ENCODE results near the gene CD48. TPM values are rescaled to one million over a fixed set of nuclear protein-coding genes. Genes with fewer than 3 reads are reported as not detected.

Gene CD48
- total and polyA plus RNA-seq, 2 of the 4 experiments (the other 2 are of a cell fraction): not detected

DNA sequence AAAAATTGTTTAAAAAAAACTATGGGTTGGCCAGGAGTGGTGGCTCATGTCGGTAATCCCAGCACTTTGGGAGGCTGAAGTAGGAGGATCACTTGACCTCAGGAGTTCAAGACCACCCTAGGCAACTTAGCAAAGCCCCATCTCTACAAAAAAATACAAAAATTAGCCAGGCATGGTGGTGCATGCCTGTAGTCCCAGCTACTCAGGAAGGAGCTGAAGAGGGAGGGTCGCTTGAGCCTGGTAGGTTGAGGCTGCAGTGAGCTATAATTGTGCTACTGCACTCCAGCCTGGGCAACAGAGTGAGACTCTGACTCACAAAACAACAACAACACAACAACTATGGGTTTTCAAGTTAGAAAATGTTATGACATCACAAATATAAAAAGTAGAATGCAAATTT is 43.8 kb upstream of the CD48 start:
- POLR2A ChIA-PET (ENCODE audit: unreplicated experiment): no interaction called here
- Histone ChIP-seq H3K9me1 (ENCODE audit: insufficient read depth, low read length) (no peaks in the 10 kb centered on the region), H3K9ac (ENCODE audit: low read depth, low read length) (no peak overlapping the region), H2AFZ (replicated peaks; ENCODE audit: low read length, poor library complexity) (no peak overlapping the region), H3K4ac (ENCODE audit: low read depth, low read length) (no peak overlapping the region), H2BK20ac (ENCODE audit: low read depth, low read length) (no peak overlapping the region), H2AK5ac (ENCODE audit: low read depth, low read length) (no peak overlapping the region), H2BK15ac (ENCODE audit: low read depth, low read length) (no peak overlapping the region), H4K8ac (ENCODE audit: low read depth in 2 of 2, low read length in 2 of 2) (no peak overlapping the region), H3K27me3 (ENCODE audit: control insufficient read depth, insufficient read depth, low read length) (no peaks in the 10 kb centered on the region), H3K4me3 (ENCODE audit: insufficient read depth, low read depth, low read length) (no peak overlapping the region), H3K4me1 (ENCODE audit: control insufficient read depth, insufficient read depth, low read length) (no peaks in the 10 kb centered on the region), H2AK9ac (replicated peaks; ENCODE audit: low read depth, low read length, poor library complexity) (no peak overlapping the region), H3K9me3 (ENCODE audit: control insufficient read depth, insufficient read depth, low read length) (no peaks in the 10 kb centered on the region), H3K14ac (replicated peaks; ENCODE audit: low read depth, low read length) (no peak overlapping the region), H2BK5ac (ENCODE audit: low read depth, low read length, poor library complexity, severe bottlenecking) (no peak overlapping the region), H4K91ac (ENCODE audit: insufficient read depth, low read depth, low read length) (no peak overlapping the region), H3K56ac (ENCODE audit: extremely low read depth, insufficient read depth, low read length) (no peak overlapping the region), H4K5ac (ENCODE audit: low read depth, low read length) (no peak overlapping the region), H3K23ac (ENCODE audit: low read depth, low read length) (no peak overlapping the region), H3K18ac (ENCODE audit: low read depth, low read length) (no peak overlapping the region), H3K36me3 (ENCODE audit: control insufficient read depth, insufficient read depth, low read length) (no peaks in the 10 kb centered on the region), H3K4me2 (ENCODE audit: low read depth, low read length) (no peak overlapping the region), H3K27ac (ENCODE audit: insufficient read depth, low read length) (no peak overlapping the region), H3K79me1 (ENCODE audit: low read depth in 1 of 2, low read length in 2 of 2) (no peaks in the 10 kb centered on the region), H4K20me1 (ENCODE audit: insufficient read depth, low read length) (no peaks in the 10 kb centered on the region), H2BK120ac (ENCODE audit: low read depth, low read length) (no peak overlapping the region)
- dilution Hi-C loops (cut with HindIII; ENCODE audit: low sequenced_read_pairs, unreplicated experiment) (no loop called here), in situ Hi-C loops (cut with MboI; ENCODE audit: low sequenced_read_pairs) (no loop called here), intact Hi-C loops (cut with micrococcal nuclease) (no loop called here)
- DNase-seq: no peak
- BruUV-seq (replicated peaks): no TSS peak
- CTCF ChIA-PET: interaction anchor here (0.7 kb wide), 1 partner anchor 279 kb away, joined by 5 read pairs; no protein-coding TSS in a partner anchor
- TF ChIP-seq CEBPB (IDR thresholded peaks at IDR 0.05; ENCODE audit: low read depth, low read length) (no peak), RAD21 (IDR thresholded peaks at IDR 0.05; ENCODE audit: low read length) (no peak), MAZ (IDR thresholded peaks at IDR 0.05; ENCODE audit: borderline replicate concordance, low read depth, low read length) (no peak), RFX5 (IDR thresholded peaks at IDR 0.05; ENCODE audit: low read depth, low read length) (no peak), NFE2L2 (IDR thresholded peaks at IDR 0.05; ENCODE audit: low read depth, low read length) (no peak), RCOR1 (IDR thresholded peaks at IDR 0.05; ENCODE audit: insufficient replicate concordance, low read length) (no peak), FOS (IDR thresholded peaks at IDR 0.05; ENCODE audit: low read depth, low read length) (no peak), SMC3 (IDR thresholded peaks at IDR 0.05; ENCODE audit: low read depth, low read length) (no peak), POLR2A (IDR thresholded peaks at IDR 0.05; ENCODE audit: low read depth, low read length) (no peak), CHD1 (IDR thresholded peaks at IDR 0.05; ENCODE audit: low read depth, low read length) (no peak), BHLHE40 (IDR thresholded peaks at IDR 0.05; ENCODE audit: low read depth, low read length) (no peak), MAFK (IDR thresholded peaks at IDR 0.05; ENCODE audit: low read depth, low read length) (no peak)
- TF ChIP-seq, protein P1, sequence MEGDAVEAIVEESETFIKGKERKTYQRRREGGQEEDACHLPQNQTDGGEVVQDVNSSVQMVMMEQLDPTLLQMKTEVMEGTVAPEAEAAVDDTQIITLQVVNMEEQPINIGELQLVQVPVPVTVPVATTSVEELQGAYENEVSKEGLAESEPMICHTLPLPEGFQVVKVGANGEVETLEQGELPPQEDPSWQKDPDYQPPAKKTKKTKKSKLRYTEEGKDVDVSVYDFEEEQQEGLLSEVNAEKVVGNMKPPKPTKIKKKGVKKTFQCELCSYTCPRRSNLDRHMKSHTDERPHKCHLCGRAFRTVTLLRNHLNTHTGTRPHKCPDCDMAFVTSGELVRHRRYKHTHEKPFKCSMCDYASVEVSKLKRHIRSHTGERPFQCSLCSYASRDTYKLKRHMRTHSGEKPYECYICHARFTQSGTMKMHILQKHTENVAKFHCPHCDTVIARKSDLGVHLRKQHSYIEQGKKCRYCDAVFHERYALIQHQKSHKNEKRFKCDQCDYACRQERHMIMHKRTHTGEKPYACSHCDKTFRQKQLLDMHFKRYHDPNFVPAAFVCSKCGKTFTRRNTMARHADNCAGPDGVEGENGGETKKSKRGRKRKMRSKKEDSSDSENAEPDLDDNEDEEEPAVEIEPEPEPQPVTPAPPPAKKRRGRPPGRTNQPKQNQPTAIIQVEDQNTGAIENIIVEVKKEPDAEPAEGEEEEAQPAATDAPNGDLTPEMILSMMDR (conservative IDR thresholded peaks at IDR 0.05; ENCODE audit: low read depth, low read length): no peak
- TF ChIP-seq, protein P2, sequence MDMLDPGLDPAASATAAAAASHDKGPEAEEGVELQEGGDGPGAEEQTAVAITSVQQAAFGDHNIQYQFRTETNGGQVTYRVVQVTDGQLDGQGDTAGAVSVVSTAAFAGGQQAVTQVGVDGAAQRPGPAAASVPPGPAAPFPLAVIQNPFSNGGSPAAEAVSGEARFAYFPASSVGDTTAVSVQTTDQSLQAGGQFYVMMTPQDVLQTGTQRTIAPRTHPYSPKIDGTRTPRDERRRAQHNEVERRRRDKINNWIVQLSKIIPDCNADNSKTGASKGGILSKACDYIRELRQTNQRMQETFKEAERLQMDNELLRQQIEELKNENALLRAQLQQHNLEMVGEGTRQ (IDR thresholded peaks at IDR 0.05; ENCODE audit: low read depth, low read length): no peak
- WGBS, 2 experiments (ENCODE audit: extremely low coverage in 2 of 2, insufficient read length in 1 of 2): no CpG with 5 or more reads among the region's 2 CpGs
- ATAC-seq (ENCODE audit: low read depth): no peak
